Right cardiac atrium (tissue), 5 donors: ENCODE data around the gene NDUFB10. TPM values are rescaled to one million over a fixed set of nuclear protein-coding genes. Genes with fewer than 3 reads are reported as not detected.

Source experiments
- ATAC-seq, 2 donors: fragments of 200-7000 bp; cut with Tn5 transposase; one replicate each; pipeline versions ENCODE4 v1.8.0 to v1.9.1; 2020; ENCODE audit warnings: moderate library complexity in 2 of 2, mild to moderate bottlenecking in 1 of 2
- DNase-seq, 3 donors: peaks; one replicate each; pipeline ENCODE4 v3.0.0-alpha.2; 2020
- H3K27ac ChIP-seq: one replicate; pipeline ENCODE4 v1.5.1; 2013; ENCODE audit warnings: mild to moderate bottlenecking, low read length, control low read depth, moderate library complexity
- H3K27me3 ChIP-seq: one replicate; pipeline ENCODE4 v1.6.1; 2013; ENCODE audit not compliant: control insufficient read depth, insufficient read depth
- H3K4me1 ChIP-seq: one replicate; pipeline ENCODE4 v1.6.1; 2013; ENCODE audit warnings: low read length; ENCODE audit not compliant: control insufficient read depth, insufficient read depth
- H3K4me3 ChIP-seq: one replicate; pipeline ENCODE4 v1.5.1; 2013; ENCODE audit warnings: low read length, control low read depth
- H3K9me3 ChIP-seq: one replicate; pipeline ENCODE4 v1.6.1; 2013; ENCODE audit warnings: low read length; ENCODE audit not compliant: control insufficient read depth
- WGBS: extraction: QIAGEN DNeasy Blood & Tissue Kit; methylation state at CpG from one replicate; pipeline ENCODE4 v1.1.7; 2013; 5-methylcytosine and 5-hydroxymethylcytosine counted together
- intact Hi-C, 4 donors: fragments of 100-400 bp; cut with DNase I; formaldehyde crosslinking; loops; one replicate each; pipeline versions ENCODE4 v1.11.0 to v1.14.0; 2022 to 2023
- polyA plus RNA-seq: library from polyadenylated mRNA; stranded (reverse); fragments of 200-250 nt; gene quantifications from one replicate; pipeline ENCODE4 v1.2.3, GENCODE V29; 2013
- total RNA-seq, 4 donors: library from RNA; stranded (reverse); fragmentation: NEBNext Ultra II Directional; extraction: Animal tissue kit (Norgen Biotek cat#: 25700); gene quantifications; one replicate each; pipeline ENCODE4 v1.2.1, GENCODE V29; 2021
- donor health status: healthy with polysubstance abuse.
- donor health status: DM: no; HTN: yes; CAD: no.
- donor health status: DM: no; HTN: no; CAD: no.
- donor health status: DM: no; HTN: yes; CAD: no; lungs with severe emphysema.
- donor health status: DM: yes; HTN: yes; CAD: no.

NDUFB10 gene
- total and polyA plus RNA-seq, 5 donors = 397 to 1,316 (median 478) TPM

DNA sequence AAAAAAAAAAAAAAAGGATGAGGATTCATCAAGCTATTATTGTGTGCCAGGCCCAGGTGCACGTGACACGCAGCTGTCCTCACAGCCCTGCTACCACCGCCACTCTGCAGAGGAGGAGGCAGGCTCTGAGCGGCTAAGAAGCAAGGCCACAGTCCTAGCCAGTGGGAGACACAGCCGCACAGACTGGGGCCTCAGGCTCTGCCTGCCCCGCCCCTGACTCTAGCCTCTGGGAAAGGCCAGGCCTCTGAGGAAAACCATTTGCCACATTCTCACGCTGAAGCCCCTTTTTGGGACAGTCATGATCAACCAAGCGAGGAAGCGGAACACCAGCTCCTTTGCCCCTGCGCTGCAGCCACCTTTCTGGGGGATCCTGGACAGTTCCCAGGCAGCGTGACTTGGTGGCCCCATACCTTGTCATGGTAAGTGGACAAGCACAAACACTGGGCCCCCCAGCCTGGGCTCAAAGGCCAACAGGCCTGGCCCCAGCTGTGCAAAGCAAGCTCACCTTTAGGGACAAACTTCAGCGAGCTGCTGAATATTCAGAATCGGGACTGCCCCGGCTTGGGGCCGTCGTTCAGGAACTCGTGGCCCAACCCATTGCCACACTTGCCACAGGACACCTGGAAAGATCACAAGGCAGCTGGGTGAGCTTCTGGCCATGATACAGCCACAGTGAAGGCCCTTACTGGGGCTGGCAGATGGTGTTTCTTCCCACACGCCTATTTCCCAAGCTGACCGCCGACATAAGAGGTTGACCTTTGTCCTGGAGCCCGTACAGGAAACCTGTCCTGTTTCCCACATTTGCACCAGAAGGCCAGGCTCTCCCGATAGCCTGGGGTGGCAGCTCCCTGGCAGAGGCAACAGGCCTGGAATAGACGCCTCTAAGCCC is 18.8 kb upstream of the NDUFB10 start:
- ATAC-seq = no peak
- peak in 1 of 3 donors; percentile 43 for DNase-seq

DNA sequence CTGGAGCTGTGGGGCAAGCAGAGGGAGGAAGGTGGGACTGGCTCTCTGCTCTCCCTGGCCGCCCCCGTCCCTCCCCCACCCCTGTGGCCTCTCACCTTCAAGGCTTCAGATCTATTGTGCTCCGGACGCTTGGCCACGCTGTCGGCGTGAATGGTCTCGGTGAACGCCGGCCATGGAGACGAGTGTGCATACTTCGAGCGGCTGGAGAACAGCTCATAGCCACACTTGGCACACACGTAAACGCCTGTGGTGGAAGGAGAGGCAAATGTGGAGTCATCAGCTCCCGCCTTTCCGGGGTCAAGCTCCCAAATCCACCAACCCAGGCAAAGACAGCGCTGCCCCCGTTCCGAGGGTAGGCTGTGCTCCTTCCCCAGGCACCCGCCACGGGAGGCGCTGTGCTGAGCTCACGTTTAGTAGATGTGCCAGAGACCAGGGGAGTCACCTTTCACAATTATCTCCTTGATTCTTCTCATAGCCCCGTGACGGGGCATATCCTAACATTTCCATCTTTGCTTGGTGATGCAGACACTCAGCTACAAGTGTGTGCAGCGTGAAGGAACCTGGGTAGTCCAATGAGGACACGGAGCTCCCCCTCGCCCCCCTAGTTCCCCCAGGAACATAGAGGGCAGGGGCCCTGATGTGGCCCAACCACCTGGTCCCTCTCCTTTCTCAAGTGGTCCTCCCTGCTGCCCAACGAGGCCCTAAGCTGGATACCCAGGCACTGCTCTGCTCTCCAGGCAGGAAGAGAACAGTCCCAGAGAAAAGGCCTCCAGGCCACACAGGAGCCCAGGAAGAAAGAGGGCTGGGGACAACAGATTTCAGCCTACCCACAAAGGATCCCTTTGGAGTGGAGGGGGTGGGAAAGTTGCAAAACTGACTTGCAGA is 17.9 kb upstream of the NDUFB10 start:
- ATAC-seq (no peak), DNase-seq (peak in 1 of 3 donors; percentile 69)
- Histone ChIP-seq H3K4me1 (peaks cover 5% of the 10 kb centered on the region), H3K27me3 (no peaks in the 10 kb centered on the region), H3K9me3 (no peaks in the 10 kb centered on the region), H3K4me3 (no peak overlapping the region), H3K27ac (no peak overlapping the region)
- intact Hi-C loops = no loop called here
- WGBS = 87% methylated on average over 30 of the region's 30 CpGs

More for the DNA sequence above, 18.8 kb upstream of the NDUFB10 start:
- Histone ChIP-seq H3K9me3 (no peaks in the 10 kb centered on the region), H3K27ac (no peak overlapping the region), H3K4me1 (peaks cover 5% of the 10 kb centered on the region), H3K4me3 (no peak overlapping the region), H3K27me3 (no peaks in the 10 kb centered on the region)
- intact Hi-C loops = no loop called here
- WGBS = 89% methylated on average over 23 of the region's 23 CpGs

DNA sequence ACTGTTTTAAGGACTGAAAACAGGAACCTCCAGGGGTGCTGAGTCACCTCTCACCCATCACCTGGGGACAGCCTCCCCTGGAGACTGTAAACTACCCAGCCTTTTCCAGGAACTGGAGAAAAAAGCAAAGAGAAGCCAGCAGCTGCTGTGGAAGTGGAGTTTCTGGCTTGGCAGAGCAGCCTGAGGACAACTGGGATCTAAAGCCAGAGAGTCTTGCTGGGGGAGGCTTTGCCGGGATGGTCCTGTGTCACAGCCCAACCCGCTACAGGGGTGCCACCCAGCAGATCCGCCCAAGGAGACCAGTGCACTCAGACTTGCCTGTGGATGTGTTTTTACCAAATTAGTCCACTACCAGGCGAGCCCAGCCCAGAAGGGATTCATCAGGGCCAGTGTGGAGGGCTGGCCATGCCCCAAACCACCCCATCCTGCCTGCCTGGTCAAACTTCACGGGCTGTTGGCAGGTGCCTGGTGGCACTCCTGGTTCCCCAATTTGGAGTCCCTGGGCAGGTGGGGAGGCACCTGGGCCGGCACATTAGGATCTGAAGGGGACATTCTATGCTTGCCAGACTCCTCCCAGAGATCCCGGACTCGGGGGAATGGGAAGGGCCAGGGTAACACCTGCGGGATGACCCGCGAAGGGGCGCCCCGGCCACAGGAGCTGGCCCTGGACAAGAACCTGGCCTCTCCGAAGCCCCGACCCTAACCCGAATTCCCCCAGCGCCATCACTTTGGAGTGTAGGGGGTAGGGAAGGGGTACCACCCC is 17.1 kb upstream of the NDUFB10 start:
- no peaks in the 10 kb centered on the region for H3K27me3 ChIP-seq
- intact Hi-C loops = no loop called here
- DNase-seq = no peak
- 19% methylated on average over 17 of the region's 17 CpGs for WGBS
- H3K9me3 ChIP-seq = no peaks in the 10 kb centered on the region
- H3K4me1 ChIP-seq = peaks cover 5% of the 10 kb centered on the region
- peak; percentile 2 to 4 for ATAC-seq
- peak overlapping the region; percentile 78 for H3K4me3 ChIP-seq
- H3K27ac ChIP-seq = peak overlapping the region; percentile 22

DNA sequence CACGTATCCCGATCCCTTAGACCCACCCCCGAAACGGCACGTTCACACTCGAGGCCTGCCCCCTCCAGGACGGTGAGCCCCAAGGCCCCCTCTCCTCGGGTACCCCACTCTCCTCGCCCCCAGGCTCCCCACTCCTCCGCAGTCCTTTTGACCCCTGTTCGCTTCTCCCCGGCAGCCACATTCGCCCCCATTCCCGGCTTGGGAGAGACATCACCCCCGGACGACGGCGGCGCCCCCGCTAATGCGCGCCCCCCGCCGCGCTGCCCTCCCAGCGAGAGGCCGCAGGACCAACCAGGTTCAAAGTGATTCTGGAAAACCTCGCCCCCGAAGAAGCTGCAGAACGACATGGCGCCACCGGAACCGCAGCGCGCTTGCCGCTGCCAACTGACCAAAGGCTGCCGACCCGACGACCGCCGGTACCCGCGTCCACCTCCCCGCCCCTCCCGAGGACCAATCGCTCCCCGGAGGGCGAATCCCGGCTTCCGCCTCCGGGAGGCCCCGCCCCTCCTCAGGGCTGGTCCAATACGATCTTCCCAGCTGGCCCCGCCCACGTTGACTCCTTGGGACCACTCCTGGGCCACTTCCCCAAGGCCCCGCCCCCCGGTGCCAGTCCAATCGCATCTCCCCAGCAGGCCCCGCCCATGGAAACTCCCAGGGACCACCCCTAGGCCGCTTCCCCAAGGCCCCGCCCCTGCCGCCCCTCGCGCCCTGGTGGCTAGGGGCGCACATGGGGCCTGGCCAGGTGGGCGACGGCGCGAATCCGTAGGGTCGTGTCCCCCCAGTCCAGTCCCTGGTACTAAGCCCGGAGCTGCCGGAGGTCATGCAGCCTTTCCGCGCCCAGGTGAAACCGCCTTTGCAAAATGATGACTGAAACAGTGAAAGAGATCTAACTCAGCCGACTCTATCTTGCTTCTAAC is 16.3 kb upstream of the NDUFB10 start, which contains the start of gene MSRB1:
Gene MSRB1, minus strand, starts transcription at position 390 of the 917 bp plus-strand sequence. Its CDS starts 43 bp downstream, at position 347.
- Histone ChIP-seq H3K4me1 (peaks cover 5% of the 10 kb centered on the region), H3K4me3 (peak within 1 kb of the TSS; percentile 78), H3K27ac (peak within 1 kb of the TSS; percentile 69), H3K27me3 (no peaks in the 10 kb centered on the region), H3K9me3 (no peaks in the 10 kb centered on the region)
- intact Hi-C loops = no loop called here
- 1% methylated on average over 77 of the region's 77 CpGs for whole genome bisulfite sequencing
- ATAC-seq (peak; percentile 96), DNase-seq (peak; percentile 100)

DNA sequence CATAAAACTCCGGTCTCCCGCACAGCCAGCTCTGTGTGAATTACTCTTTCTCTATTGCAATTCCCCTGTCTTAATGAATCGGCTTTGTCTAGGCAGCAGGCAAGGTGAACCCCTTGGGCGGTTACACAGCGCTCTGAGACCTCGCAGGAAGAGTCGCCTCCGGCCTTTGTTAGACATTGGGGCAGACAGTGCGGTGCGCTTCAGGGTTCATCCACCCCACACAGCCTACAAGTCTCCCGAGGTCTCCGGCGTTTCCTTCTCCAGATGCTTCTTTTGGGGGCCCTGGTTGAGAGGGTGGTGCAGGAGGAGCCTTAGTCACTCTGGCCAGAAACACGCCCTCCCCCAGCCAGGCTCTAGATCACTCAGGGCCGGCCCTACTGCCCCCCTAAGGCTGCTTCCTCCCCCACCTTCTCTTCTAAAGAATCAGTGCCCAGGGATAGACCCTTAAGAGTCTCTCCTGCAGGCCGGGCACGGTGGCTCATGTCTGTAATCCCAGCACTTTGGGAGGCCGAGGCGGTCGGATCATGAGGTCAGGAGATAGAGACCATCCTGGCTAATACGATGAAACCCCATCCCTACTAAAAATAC is 14.6 kb upstream of the NDUFB10 start:
- no peak overlapping the region for H3K4me3 ChIP-seq
- ATAC-seq = no peak
- intact Hi-C loops = no loop called here
- H3K27me3 ChIP-seq = no peaks in the 10 kb centered on the region
- H3K27ac ChIP-seq = no peak overlapping the region
- WGBS = 92% methylated on average over 21 of the region's 21 CpGs
- no peak for DNase-seq
- no peaks in the 10 kb centered on the region for H3K9me3 ChIP-seq
- peaks cover 5% of the 10 kb centered on the region for H3K4me1 ChIP-seq

DNA sequence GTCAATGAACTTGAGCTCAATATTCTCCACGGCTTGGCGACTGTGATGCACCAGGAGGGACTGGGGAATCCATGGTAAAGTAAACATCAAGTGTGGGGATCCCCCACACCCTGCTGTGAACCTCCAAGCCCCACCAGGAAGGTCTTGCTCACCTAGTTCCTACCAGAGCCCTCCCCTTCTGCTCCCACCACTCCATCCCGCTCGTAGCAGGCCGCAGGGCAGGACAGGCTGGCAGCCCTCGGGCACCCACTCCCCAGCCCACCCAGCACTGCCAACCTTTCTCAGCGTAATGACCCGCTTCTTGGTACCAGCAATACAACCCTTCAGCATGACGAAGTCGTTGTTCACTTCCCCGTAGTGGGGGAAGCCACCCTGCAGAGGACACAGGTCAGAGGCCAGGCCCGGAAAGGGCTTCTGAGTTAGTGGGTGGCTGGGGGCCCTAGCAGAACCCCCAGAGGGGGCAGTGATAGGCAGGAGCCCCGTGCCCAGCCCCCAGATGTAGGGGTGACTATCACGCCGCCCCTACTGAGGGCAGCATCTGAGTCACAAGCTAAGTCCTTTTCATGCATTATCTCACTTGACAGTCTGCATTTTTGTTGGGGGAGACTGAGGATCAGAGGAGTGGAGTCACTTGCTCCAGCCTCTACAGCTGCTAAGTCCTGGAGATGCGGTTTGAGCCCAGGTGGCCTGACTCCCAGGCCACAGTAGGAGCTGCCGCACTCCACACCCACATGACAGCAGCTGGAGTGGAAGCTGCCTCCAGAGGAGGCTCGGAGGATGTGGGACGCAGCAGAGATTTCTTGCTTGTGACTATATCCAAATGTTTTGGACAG is 13.6 kb upstream of the NDUFB10 start:
- no peaks in the 10 kb centered on the region for H3K27me3 ChIP-seq
- ATAC-seq (no peak), DNase-seq (no peak)
- no peaks in the 10 kb centered on the region for H3K9me3 ChIP-seq
- 84% methylated on average over 19 of the region's 19 CpGs for WGBS
- H3K4me1 ChIP-seq = peaks cover 5% of the 10 kb centered on the region
- no peak overlapping the region for H3K27ac ChIP-seq
- intact Hi-C loops = no loop called here
- no peak overlapping the region for H3K4me3 ChIP-seq

DNA sequence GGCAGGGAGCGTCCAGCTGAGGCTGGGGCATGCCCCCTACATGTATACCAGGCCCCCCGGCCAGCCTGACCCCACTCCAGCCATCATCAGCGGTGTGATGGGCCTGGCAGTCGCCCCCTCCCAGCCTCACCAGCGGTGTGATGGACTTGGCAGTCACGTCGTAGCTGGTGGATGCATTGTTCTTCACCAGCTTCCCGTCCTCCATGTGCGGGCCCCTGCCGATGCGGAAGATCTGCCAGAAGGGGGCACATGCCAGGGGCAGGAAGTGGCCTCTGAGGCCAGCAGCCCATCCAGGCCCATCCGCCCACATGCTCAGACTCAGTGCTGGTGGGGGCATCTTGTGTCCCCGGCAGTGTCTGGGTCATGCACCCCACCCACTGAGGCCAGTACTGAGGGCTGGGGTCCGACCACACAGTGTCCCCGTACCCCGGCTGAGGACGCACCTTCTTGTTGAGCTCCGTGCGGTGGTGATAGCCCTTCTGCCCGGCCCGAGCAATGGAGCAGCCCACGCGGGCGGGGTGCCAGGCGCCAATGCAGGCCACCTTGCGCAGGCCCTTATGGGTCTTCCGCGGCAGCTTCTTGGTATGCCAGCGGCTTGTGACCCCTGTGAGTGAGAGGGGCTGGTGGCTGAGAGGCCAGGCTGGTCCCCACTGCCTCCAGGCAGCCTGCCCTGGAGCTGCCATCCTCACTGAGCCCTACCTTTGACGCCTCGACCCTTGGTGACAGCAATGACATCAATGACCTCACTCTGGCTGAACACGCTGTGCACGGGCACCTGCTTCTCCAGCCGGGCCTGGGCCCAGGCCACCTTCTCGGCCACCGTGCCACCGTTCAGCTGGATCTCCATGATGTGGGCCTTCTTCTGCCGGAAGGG is 12.6 kb upstream of the NDUFB10 start:
- no peak for ATAC-seq
- intact Hi-C loops = no loop called here
- Histone ChIP-seq H3K9me3 (no peaks in the 10 kb centered on the region), H3K4me3 (no peak overlapping the region), H3K27me3 (no peaks in the 10 kb centered on the region), H3K27ac (no peak overlapping the region), H3K4me1 (peaks cover 5% of the 10 kb centered on the region)
- DNase-seq = peak in 1 of 3 donors; percentile 50
- 84% methylated on average over 38 of the region's 38 CpGs for WGBS

DNA sequence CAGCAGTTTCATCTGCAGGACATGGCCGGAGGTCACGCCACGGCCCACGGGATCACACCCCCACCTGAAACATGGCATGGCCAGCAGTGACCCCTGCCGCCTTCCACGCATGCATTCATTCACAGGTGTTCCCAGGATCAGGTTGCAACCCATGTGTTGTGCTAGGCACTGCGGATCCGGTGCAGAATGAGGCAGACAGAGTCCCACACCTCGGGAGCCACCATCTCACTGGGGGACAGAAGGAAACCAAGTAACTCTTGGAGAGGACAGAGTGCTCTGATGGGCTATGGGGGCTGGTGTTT is 12.0 kb upstream of the NDUFB10 start:
- Histone ChIP-seq H3K4me1 (peaks cover 2% of the 10 kb centered on the region), H3K4me3 (no peak overlapping the region), H3K27ac (no peak overlapping the region), H3K27me3 (no peaks in the 10 kb centered on the region), H3K9me3 (no peaks in the 10 kb centered on the region)
- DNase-seq (no peak), ATAC-seq (no peak)
- 88% methylated on average over 9 of the region's 9 CpGs for WGBS
- intact Hi-C loops = no loop called here
